Ishikawa (cell line): Measurements from ENCODE around the gene NDUFB3.

ENCODE experiments used
- CEBPB ChIP-seq: IDR thresholded peaks from 2 replicates; pipeline ENCODE4 v1.6.1; 2012
- CREB1 ChIP-seq: IDR thresholded peaks from 2 replicates; pipeline ENCODE4 v1.6.1; 2012; ENCODE audit warnings: low read depth
- EP300 ChIP-seq: IDR thresholded peaks from 2 replicates; pipeline ENCODE4 v1.6.1; 2012; ENCODE audit warnings: borderline replicate concordance
- NFIC ChIP-seq: IDR thresholded peaks from 2 replicates; pipeline ENCODE4 v1.6.1; 2012
- RAD21 ChIP-seq: IDR thresholded peaks from 2 replicates; pipeline ENCODE4 v1.6.1; 2012; ENCODE audit warnings: low read depth
- TAF1 ChIP-seq: IDR thresholded peaks from 2 replicates; pipeline ENCODE4 v1.6.1; 2012; ENCODE audit warnings: low read depth, mild to moderate bottlenecking
- TCF12 ChIP-seq: IDR thresholded peaks from 2 replicates; pipeline ENCODE4 v1.6.1; 2012; ENCODE audit warnings: low read depth
- TEAD4 ChIP-seq: IDR thresholded peaks from 2 replicates; pipeline ENCODE4 v1.6.1; 2012
- YY1 ChIP-seq: IDR thresholded peaks from 2 replicates; pipeline ENCODE4 v1.6.1; 2012; ENCODE audit warnings: low read depth
- TF ChIP-seq, protein P1 (sequence below): IDR thresholded peaks from 2 replicates; pipeline ENCODE4 v1.6.1; 2012
- TF ChIP-seq, protein P2 (sequence below): IDR thresholded peaks from 2 replicates; pipeline ENCODE4 v1.6.1; 2012; ENCODE audit warnings: low read depth, mild to moderate bottlenecking
- TF ChIP-seq, protein P3 (sequence below): IDR thresholded peaks from 2 replicates; pipeline ENCODE4 v1.6.1; 2012

DNA sequence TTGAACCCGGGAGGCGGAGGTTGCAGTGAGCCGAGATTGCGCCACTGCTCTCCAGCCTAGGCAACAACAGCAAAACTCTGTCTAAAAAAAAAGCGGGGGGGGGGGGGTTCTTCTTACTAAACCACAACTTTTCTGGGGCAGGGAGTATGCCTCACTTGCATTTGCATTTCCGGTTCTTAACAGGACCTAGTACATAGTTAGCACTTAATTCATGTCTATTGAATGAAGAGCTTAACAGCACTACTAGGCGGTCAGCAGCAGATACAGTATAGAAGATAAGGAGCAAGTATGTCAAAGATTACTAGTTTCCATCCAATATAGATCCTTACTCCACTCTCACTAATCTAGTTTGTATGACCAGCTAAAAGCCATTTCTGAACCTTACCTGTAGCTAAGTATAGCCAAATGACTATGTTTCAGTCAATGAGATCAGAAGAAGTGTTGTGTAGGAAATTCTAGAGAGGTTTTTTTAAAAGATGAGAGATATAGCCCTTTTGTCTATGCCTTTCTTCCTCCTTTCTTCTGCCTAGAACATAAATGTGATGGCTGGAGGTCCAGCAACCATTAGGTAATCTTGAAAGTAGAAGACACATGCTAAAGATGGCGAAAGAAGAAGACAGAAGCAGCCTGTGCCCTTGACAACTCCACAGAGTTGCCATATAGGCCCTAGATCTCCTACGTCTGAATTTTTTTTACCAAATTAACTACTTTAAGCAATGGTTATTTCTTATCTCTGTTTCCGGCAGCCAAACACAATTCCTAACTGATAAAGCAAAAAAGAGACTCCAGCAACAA lies 11.6 kb upstream of the NDUFB3 start:
- TF ChIP-seq, protein P1, sequence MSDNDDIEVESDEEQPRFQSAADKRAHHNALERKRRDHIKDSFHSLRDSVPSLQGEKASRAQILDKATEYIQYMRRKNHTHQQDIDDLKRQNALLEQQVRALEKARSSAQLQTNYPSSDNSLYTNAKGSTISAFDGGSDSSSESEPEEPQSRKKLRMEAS, result no peak
- TF ChIP-seq TEAD4, result no peak
- no peak for TF ChIP-seq CEBPB
- TF ChIP-seq TAF1, result no peak
- no peak for TF ChIP-seq YY1
- TF ChIP-seq, protein P2, sequence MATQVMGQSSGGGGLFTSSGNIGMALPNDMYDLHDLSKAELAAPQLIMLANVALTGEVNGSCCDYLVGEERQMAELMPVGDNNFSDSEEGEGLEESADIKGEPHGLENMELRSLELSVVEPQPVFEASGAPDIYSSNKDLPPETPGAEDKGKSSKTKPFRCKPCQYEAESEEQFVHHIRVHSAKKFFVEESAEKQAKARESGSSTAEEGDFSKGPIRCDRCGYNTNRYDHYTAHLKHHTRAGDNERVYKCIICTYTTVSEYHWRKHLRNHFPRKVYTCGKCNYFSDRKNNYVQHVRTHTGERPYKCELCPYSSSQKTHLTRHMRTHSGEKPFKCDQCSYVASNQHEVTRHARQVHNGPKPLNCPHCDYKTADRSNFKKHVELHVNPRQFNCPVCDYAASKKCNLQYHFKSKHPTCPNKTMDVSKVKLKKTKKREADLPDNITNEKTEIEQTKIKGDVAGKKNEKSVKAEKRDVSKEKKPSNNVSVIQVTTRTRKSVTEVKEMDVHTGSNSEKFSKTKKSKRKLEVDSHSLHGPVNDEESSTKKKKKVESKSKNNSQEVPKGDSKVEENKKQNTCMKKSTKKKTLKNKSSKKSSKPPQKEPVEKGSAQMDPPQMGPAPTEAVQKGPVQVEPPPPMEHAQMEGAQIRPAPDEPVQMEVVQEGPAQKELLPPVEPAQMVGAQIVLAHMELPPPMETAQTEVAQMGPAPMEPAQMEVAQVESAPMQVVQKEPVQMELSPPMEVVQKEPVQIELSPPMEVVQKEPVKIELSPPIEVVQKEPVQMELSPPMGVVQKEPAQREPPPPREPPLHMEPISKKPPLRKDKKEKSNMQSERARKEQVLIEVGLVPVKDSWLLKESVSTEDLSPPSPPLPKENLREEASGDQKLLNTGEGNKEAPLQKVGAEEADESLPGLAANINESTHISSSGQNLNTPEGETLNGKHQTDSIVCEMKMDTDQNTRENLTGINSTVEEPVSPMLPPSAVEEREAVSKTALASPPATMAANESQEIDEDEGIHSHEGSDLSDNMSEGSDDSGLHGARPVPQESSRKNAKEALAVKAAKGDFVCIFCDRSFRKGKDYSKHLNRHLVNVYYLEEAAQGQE, result no peak
- no peak for TF ChIP-seq NFIC
- no peak for TF ChIP-seq RAD21
- TF ChIP-seq EP300, result no peak
- no peak for TF ChIP-seq TCF12
- TF ChIP-seq CREB1, result no peak
- TF ChIP-seq, protein P3, sequence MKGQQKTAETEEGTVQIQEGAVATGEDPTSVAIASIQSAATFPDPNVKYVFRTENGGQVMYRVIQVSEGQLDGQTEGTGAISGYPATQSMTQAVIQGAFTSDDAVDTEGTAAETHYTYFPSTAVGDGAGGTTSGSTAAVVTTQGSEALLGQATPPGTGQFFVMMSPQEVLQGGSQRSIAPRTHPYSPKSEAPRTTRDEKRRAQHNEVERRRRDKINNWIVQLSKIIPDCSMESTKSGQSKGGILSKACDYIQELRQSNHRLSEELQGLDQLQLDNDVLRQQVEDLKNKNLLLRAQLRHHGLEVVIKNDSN, result no peak
